GM06990 (cell line): ENCODE measurements around the gene TP63.

Source experiments
- DNase-seq: peaks from one replicate; pipeline ENCODE4 v3.0.0-alpha.2; 2011; ENCODE audit not compliant: insufficient read length; ENCODE audit errors: extremely low read depth
- H3K27me3 ChIP-seq: replicated peaks from 2 replicates; pipeline ENCODE4 v1.6.0; 2011; ENCODE audit warnings: low read length; ENCODE audit not compliant: control insufficient read depth, insufficient read depth
- H3K36me3 ChIP-seq: 2 replicates; pipeline ENCODE4 v1.5.1; 2011; ENCODE audit warnings: low read length; ENCODE audit not compliant: control insufficient read depth, insufficient read depth
- H3K4me3 ChIP-seq: replicated peaks from 2 replicates; pipeline ENCODE4 v1.5.1; 2011; ENCODE audit warnings: low read depth, mild to moderate bottlenecking, control low read depth, low read length
- TF ChIP-seq, protein P1 (sequence below): IDR thresholded peaks from 2 replicates; pipeline ENCODE4 v1.5.1; 2011; ENCODE audit warnings: low read length, control low read depth, mild to moderate bottlenecking, inconsistent platforms; ENCODE audit not compliant: insufficient read depth, poor library complexity, severe bottlenecking

The TP63 gene

GRCh38 chr3:189868061-189868460, 236.9 kb downstream of the TP63 start:
- TF ChIP-seq, protein P1, sequence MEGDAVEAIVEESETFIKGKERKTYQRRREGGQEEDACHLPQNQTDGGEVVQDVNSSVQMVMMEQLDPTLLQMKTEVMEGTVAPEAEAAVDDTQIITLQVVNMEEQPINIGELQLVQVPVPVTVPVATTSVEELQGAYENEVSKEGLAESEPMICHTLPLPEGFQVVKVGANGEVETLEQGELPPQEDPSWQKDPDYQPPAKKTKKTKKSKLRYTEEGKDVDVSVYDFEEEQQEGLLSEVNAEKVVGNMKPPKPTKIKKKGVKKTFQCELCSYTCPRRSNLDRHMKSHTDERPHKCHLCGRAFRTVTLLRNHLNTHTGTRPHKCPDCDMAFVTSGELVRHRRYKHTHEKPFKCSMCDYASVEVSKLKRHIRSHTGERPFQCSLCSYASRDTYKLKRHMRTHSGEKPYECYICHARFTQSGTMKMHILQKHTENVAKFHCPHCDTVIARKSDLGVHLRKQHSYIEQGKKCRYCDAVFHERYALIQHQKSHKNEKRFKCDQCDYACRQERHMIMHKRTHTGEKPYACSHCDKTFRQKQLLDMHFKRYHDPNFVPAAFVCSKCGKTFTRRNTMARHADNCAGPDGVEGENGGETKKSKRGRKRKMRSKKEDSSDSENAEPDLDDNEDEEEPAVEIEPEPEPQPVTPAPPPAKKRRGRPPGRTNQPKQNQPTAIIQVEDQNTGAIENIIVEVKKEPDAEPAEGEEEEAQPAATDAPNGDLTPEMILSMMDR: no peak
- peaks cover 15% of the 10 kb centered on the region for H3K36me3 ChIP-seq
- no peak for DNase-seq
- H3K4me3 ChIP-seq: no peak overlapping the region
- H3K27me3 ChIP-seq: no peaks in the 10 kb centered on the region

GRCh38 chr3:189869165-189869564, 238.0 kb downstream of the TP63 start:
- Histone ChIP-seq H3K27me3 (no peaks in the 10 kb centered on the region), H3K4me3 (no peak overlapping the region), H3K36me3 (peaks cover 13% of the 10 kb centered on the region)
- DNase-seq: no peak
- TF ChIP-seq, protein P1: no peak

DNA sequence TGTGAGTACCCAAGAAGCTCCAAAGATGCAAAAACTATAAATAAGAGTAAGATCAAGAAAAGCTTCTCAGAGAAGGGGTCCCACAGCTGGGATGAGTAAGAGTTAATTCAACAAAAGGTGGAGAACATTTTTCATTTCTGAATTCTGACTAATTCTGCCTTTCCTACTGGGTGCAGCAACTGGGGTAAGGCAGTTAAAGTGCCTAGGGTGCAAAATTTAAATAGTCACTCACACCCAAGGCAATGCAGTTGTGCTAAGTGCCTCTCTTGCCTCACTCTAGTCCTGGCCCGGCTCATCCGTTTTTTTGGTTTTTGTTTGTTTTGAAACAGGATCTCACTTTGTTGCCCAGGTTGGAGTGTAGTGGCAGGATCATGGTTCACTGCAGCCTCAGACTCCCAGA, 240.2 kb downstream of the TP63 start:
- Histone ChIP-seq H3K27me3 (no peaks in the 10 kb centered on the region), H3K36me3 (peaks cover 12% of the 10 kb centered on the region), H3K4me3 (no peak overlapping the region)
- TF ChIP-seq, protein P1: no peak
- DNase-seq: no peak

DNA sequence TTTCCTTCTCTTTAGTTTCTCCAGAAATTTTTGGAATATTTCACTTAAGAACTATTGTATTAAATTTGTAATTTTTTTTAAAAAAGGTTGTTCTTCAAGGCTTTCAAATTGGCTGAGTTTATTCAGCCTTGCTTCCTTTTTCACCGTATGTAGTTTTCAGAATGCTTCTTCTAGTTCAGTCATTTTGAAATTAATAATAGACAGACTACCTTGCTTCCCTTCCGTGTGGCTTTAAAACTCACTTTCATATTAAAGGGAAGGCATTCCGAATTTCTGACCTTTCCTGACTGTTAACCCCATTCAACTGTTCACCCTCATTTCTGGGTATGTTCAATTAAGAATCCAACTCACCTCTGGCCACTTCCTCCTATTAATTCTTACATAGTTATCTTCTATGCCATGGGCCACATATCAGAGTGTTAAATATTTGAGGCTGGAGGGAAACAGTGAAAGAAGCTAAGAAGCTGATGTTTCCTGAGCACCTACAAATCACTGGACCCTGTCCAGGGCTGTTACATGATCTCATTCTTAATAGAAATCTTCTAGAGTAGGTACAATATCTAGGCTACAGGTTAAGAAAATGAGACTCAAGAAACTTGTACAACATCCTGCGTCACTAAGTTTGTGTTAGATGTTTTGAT, 252.0 kb downstream of the TP63 start:
- Histone ChIP-seq H3K27me3 (no peaks in the 10 kb centered on the region), H3K4me3 (no peak overlapping the region), H3K36me3 (peaks cover 2% of the 10 kb centered on the region; the same call in 1 of the 2 replicates)
- DNase-seq: peak; percentile 35
- TF ChIP-seq, protein P1: no peak

GRCh38 chr3:189890496-189890895, 259.3 kb downstream of the TP63 start:
- no peak for DNase-seq
- Histone ChIP-seq H3K27me3 (no peaks in the 10 kb centered on the region), H3K36me3 (peaks cover 5% of the 10 kb centered on the region), H3K4me3 (no peak overlapping the region)
- TF ChIP-seq, protein P1: no peak

DNA sequence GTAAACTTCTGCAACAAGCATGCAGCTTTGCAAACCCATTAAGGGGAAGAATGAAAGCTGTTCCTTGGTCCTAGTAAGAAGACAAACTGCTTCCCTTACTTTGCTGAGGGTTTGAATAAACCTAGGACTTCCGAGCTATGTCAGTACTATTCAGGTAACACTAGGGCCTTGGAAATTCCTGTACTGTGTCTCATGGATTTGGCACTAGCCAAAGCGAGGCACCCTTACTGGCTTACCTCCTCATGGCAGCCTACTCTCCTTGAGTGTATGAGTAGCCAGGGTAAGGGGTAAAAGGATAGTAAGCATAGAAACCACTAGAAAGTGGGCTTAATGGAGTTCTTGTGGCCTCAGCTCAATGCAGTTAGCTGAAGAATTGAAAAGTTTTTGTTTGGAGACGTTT, 265.3 kb downstream of the TP63 start:
- DNase-seq: no peak
- H3K36me3 ChIP-seq: no peaks in the 10 kb centered on the region; the same call in none of the 2 replicates
- no peaks in the 10 kb centered on the region for H3K27me3 ChIP-seq
- H3K4me3 ChIP-seq: no peak overlapping the region
- TF ChIP-seq, protein P1: no peak
